CD14-positive monocyte (primary cell): ENCODE data around the gene LTBP1. TPM values are rescaled to one million over a fixed set of nuclear protein-coding genes. Genes with fewer than 3 reads are reported as not detected.
"Not testable (repeated sequence)": the region's sequence is repeated elsewhere in the genome, so short reads cannot be mapped to it uniquely, and the experiment has no call there.

ENCODE experiments used
- DNase-seq, 3 donors: peaks; one replicate each; pipeline ENCODE4 v3.0.0-alpha.2; 2011 to 2022
- H2AFZ ChIP-seq: 2 replicates; pipeline ENCODE4 v1.6.0; 2012; ENCODE audit warnings: mild to moderate bottlenecking, low read depth, low read length, inconsistent platforms; ENCODE audit not compliant: insufficient read depth, poor library complexity, severe bottlenecking
- H3K27ac ChIP-seq, 2 donors: 1 replicate in 1 of 2; 2 replicates in 1 of 2; pipeline ENCODE4 v1.5.1; 2012 to 2013; ENCODE audit warnings: low read length in 2 of 2, control low read depth in 1 of 2, inconsistent platforms in 1 of 2, low read depth in 1 of 2, mild to moderate bottlenecking in 1 of 2
- H3K27me3 ChIP-seq, 2 donors: one replicate each; pipeline versions ENCODE4 v1.6.0 to v1.6.1; 2011 to 2013; ENCODE audit warnings: low read length in 2 of 2; ENCODE audit not compliant: control insufficient read depth in 2 of 2, insufficient read depth in 2 of 2
- H3K36me3 ChIP-seq, 2 donors: replicated peaks in 1 of 2; 1 replicate in 1 of 2; 2 replicates in 1 of 2; pipeline versions ENCODE4 v1.5.1 to v1.6.1; 2012 to 2013; ENCODE audit warnings: low read length in 2 of 2, control low read depth in 1 of 2, inconsistent platforms in 1 of 2, mild to moderate bottlenecking in 1 of 2; ENCODE audit not compliant: insufficient read depth in 2 of 2, control insufficient read depth in 1 of 2
- H3K4me1 ChIP-seq, 2 donors: 1 replicate in 1 of 2; 2 replicates in 1 of 2; pipeline versions ENCODE4 v1.5.1 to v1.6.1; 2012 to 2013; ENCODE audit warnings: low read length in 2 of 2, control low read depth in 1 of 2, inconsistent platforms in 1 of 2, mild to moderate bottlenecking in 1 of 2, moderate library complexity in 1 of 2; ENCODE audit not compliant: insufficient read depth in 2 of 2, control insufficient read depth in 1 of 2
- H3K4me2 ChIP-seq: replicated peaks from 2 replicates; pipeline ENCODE3; 2012; ENCODE audit warnings: low read length, moderate library complexity, mild to moderate bottlenecking; ENCODE audit not compliant: poor library complexity, severe bottlenecking; ENCODE audit errors: extremely low read depth
- H3K4me3 ChIP-seq, 3 experiments: fragments of 200-600 bp in 1 of 3; sonication (generic) in 1 of 3; replicated peaks in 1 of 3; 1 replicate in 2 of 3; 2 replicates in 1 of 3; pipeline ENCODE4 v1.5.1; 2011 to 2013; ENCODE audit warnings: low read length in 3 of 3, mild to moderate bottlenecking in 3 of 3, control low read depth in 2 of 3, low read depth in 2 of 3, inconsistent platforms in 1 of 3, moderate library complexity in 1 of 3
- H3K79me2 ChIP-seq: 2 replicates; pipeline ENCODE4 v1.6.0; 2012; ENCODE audit warnings: mild to moderate bottlenecking, control low read depth, inconsistent platforms, low read length, moderate library complexity; ENCODE audit not compliant: insufficient read depth
- H3K9ac ChIP-seq: 2 replicates; pipeline ENCODE4 v1.6.0; 2017; ENCODE audit warnings: low read length, mild to moderate bottlenecking; ENCODE audit not compliant: insufficient read depth, poor library complexity, severe bottlenecking
- H3K9me3 ChIP-seq, 2 donors: replicated peaks in 1 of 2; 1 replicate in 1 of 2; 2 replicates in 1 of 2; pipeline versions ENCODE4 v1.5.1 to v1.6.1; 2012 to 2013; ENCODE audit warnings: low read length in 2 of 2, control low read depth in 1 of 2; ENCODE audit not compliant: control insufficient read depth in 1 of 2, insufficient read depth in 1 of 2
- H4K20me1 ChIP-seq: 2 replicates; pipeline ENCODE4 v1.6.0; 2012; ENCODE audit warnings: mild to moderate bottlenecking, low read length, control low read depth, moderate library complexity; ENCODE audit not compliant: insufficient read depth
- H3K27ac Mint-ChIP-seq, 7 donors: one replicate each; pipeline ENCODE4 v1.8.0; 2020; ENCODE audit warnings: mild to moderate bottlenecking in 7 of 7, mixed read lengths in 7 of 7, moderate library complexity in 6 of 7, inconsistent platforms in 2 of 7
- H3K27me3 Mint-ChIP-seq, 3 donors: one replicate each; pipeline ENCODE4 v1.8.0; 2021 to 2022; ENCODE audit warnings: low read depth in 3 of 3, mild to moderate bottlenecking in 3 of 3, mixed read lengths in 3 of 3, moderate library complexity in 3 of 3, inconsistent platforms in 1 of 3
- H3K36me3 Mint-ChIP-seq, 2 donors: one replicate each; pipeline ENCODE4 v1.8.0; 2020; ENCODE audit warnings: mixed read lengths in 2 of 2, inconsistent platforms in 1 of 2, mild to moderate bottlenecking in 1 of 2
- H3K4me1 Mint-ChIP-seq: one replicate; pipeline ENCODE4 v1.8.0; 2020; ENCODE audit warnings: mild to moderate bottlenecking, mixed read lengths
- H3K4me3 Mint-ChIP-seq, 2 donors: one replicate each; pipeline ENCODE4 v1.8.0; 2020; ENCODE audit warnings: mild to moderate bottlenecking in 2 of 2, mixed read lengths in 2 of 2, moderate library complexity in 1 of 2
- H3K9me3 Mint-ChIP-seq, 7 donors: one replicate each; pipeline ENCODE4 v1.8.0; 2020 to 2022; ENCODE audit warnings: mixed read lengths in 7 of 7, mild to moderate bottlenecking in 6 of 7, moderate library complexity in 6 of 7, inconsistent platforms in 2 of 7
- WGBS: methylation state at CpG from one replicate; pipeline ENCODE4 v1.1.5; 2013; ENCODE audit warnings: missing lambda C conversion rate; ENCODE audit not compliant: insufficient coverage; 5-methylcytosine and 5-hydroxymethylcytosine counted together
- intact Hi-C, 2 donors: fragments of 100-400 bp; cut with micrococcal nuclease; formaldehyde crosslinking; loops; one replicate each; pipeline versions ENCODE4 v1.15.0 to v1.15.1; 2023
- polyA plus RNA-seq, 3 donors: library from polyadenylated mRNA; depleted of rRNA in 1 of 3; unstranded in 2 of 3; stranded (reverse) in 1 of 3; fragments of 300-500 nt in 2 of 3; fragments of >200 nt in 1 of 3; fragmentation: Illumina TruSeq in 2 of 3; gene quantifications; 1 replicate in 2 of 3; 2 replicates in 1 of 3; pipeline ENCODE4 v1.2.3, GENCODE V29; 2012 to 2021
- TF ChIP-seq, protein P1 (sequence below): fragments of 200-600 bp; IDR thresholded peaks from one replicate; pipeline ENCODE4 v1.8.0; 2022; ENCODE audit warnings: antibody characterized with exemption, mild to moderate bottlenecking

LTBP1 gene
- polyA plus RNA-seq, 3 donors = 0.18 to 0.24 TPM; not detected in 1

GRCh38 chr2:33230195-33230594 is 283.4 kb downstream of the LTBP1 start:
- TF ChIP-seq, protein P1, sequence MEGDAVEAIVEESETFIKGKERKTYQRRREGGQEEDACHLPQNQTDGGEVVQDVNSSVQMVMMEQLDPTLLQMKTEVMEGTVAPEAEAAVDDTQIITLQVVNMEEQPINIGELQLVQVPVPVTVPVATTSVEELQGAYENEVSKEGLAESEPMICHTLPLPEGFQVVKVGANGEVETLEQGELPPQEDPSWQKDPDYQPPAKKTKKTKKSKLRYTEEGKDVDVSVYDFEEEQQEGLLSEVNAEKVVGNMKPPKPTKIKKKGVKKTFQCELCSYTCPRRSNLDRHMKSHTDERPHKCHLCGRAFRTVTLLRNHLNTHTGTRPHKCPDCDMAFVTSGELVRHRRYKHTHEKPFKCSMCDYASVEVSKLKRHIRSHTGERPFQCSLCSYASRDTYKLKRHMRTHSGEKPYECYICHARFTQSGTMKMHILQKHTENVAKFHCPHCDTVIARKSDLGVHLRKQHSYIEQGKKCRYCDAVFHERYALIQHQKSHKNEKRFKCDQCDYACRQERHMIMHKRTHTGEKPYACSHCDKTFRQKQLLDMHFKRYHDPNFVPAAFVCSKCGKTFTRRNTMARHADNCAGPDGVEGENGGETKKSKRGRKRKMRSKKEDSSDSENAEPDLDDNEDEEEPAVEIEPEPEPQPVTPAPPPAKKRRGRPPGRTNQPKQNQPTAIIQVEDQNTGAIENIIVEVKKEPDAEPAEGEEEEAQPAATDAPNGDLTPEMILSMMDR = no peak
- H3K4me2 ChIP-seq = no peak overlapping the region
- DNase-seq = no peak
- Mint-ChIP-seq H3K36me3 (no peaks in the 10 kb centered on the region), H3K9me3 (peaks cover 0 to 3% (median 2%) of the 10 kb centered on the region in 7 donors), H3K27me3 (peaks cover 0 to 1% (median 0%) of the 10 kb centered on the region in 3 donors), H3K4me1 (no peaks in the 10 kb centered on the region), H3K27ac (no peak overlapping the region), H3K4me3 (no peak overlapping the region)
- H3K79me2 ChIP-seq = no peaks in the 10 kb centered on the region
- H4K20me1 ChIP-seq = no peaks in the 10 kb centered on the region
- intact Hi-C loops = no loop called here
- no peaks in the 10 kb centered on the region for H3K4me1 ChIP-seq
- H3K36me3 ChIP-seq = no peaks in the 10 kb centered on the region
- no peak overlapping the region for H3K27ac ChIP-seq
- no peak overlapping the region for H3K4me3 ChIP-seq
- no peaks in the 10 kb centered on the region for H3K27me3 ChIP-seq
- H3K9me3 ChIP-seq = no peaks in the 10 kb centered on the region
- H3K9ac ChIP-seq = no peak overlapping the region
- H2AFZ ChIP-seq = no peak overlapping the region

- no CpG with 5 or more reads among the region's 7 CpGs for WGBS
- Mint-ChIP-seq H3K36me3 (no peaks in the 10 kb centered on the region), H3K9me3 (peaks cover 0 to 7% (median 0%) of the 10 kb centered on the region in 7 donors), H3K4me1 (no peaks in the 10 kb centered on the region), H3K27me3 (peaks cover 0 to 1% (median 0%) of the 10 kb centered on the region in 3 donors), H3K4me3 (no peak overlapping the region), H3K27ac (no peak overlapping the region)
- no peak overlapping the region for H3K4me3 ChIP-seq
- no peak overlapping the region for H3K9ac ChIP-seq
- H3K27ac ChIP-seq = no peak overlapping the region
- no peaks in the 10 kb centered on the region for H3K27me3 ChIP-seq
- no peaks in the 10 kb centered on the region for H3K9me3 ChIP-seq
- no peak overlapping the region for H3K4me2 ChIP-seq
- H3K36me3 ChIP-seq = no peaks in the 10 kb centered on the region
- DNase-seq = no peak
- no peak overlapping the region for H2AFZ ChIP-seq
- no peaks in the 10 kb centered on the region for H3K79me2 ChIP-seq
- H4K20me1 ChIP-seq = no peaks in the 10 kb centered on the region
- TF ChIP-seq, protein P1 = no peak
- H3K4me1 ChIP-seq = no peaks in the 10 kb centered on the region
- intact Hi-C loops = no loop called here
These were observed 284.1 kb downstream of the LTBP1 start for GRCh38 chr2:33230842-33231241.

GRCh38 chr2:33235559-33235958 is 288.8 kb downstream of the LTBP1 start:
- intact Hi-C loops, H3K4me1 ChIP-seq, H3K27me3 ChIP-seq, H3K27ac ChIP-seq, H2AFZ ChIP-seq, H4K20me1 ChIP-seq, H3K27ac Mint-ChIP-seq, H3K9me3 Mint-ChIP-seq, H3K4me2 ChIP-seq, H3K4me3 ChIP-seq, H3K4me1 Mint-ChIP-seq, H3K79me2 ChIP-seq, H3K9me3 ChIP-seq, H3K36me3 ChIP-seq, H3K9ac ChIP-seq, H3K27me3 Mint-ChIP-seq, DNase-seq, H3K4me3 Mint-ChIP-seq, H3K36me3 Mint-ChIP-seq: not testable (repeated sequence)
- whole genome bisulfite sequencing = no CpG with 5 or more reads among the region's 1 CpG
